ENCODE measurements around the gene BAX. TPM values are rescaled to one million over a fixed set of nuclear protein-coding genes. Genes with fewer than 3 reads are reported as not detected.

BAX gene
- total and polyA plus RNA-seq, 9 of the 15 experiments (the other 6 are each of a cell fraction or from before 2014, with no cell fraction given), result 3.2 to 95.4 (median 44.5) TPM

DNA sequence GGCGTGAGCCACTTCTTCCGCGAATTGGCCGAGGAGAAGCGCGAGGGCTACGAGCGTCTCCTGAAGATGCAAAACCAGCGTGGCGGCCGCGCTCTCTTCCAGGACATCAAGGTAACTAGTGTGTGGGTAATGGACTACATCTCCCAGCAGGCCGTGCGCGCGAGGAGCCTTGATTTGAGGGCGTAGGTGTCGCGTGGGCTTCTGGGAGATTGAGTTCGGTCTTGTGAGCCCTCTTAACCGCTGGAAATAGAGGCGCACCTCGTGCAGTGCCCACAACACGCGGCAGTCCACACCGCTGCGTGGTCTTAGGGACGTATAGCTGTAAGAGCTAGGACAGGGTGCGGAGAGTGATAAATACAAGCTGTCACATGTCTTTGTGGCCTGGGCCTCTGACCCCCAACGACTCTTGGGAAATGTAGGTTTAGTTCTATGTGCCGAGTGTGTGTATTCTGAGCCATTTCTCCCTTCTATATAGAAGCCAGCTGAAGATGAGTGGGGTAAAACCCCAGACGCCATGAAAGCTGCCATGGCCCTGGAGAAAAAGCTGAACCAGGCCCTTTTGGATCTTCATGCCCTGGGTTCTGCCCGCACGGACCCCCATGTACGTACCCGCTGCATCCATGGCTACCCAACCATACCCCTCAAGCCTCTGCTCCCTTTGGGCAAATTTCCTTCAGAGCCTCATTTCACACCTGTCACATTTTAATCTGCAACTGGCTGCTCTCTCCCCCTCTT is 11.3 kb downstream of the BAX start (continued):
- TF ChIP-seq, protein P1, sequence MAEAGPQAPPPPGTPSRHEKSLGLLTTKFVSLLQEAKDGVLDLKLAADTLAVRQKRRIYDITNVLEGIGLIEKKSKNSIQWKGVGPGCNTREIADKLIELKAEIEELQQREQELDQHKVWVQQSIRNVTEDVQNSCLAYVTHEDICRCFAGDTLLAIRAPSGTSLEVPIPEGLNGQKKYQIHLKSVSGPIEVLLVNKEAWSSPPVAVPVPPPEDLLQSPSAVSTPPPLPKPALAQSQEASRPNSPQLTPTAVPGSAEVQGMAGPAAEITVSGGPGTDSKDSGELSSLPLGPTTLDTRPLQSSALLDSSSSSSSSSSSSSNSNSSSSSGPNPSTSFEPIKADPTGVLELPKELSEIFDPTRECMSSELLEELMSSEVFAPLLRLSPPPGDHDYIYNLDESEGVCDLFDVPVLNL (CRISPR knock-in tag; IDR thresholded peaks at IDR 0.05; ENCODE audit: low read depth), result no peak
- peak; percentile 90 for TF ChIP-seq ZNF644 (tag; IDR thresholded peaks at IDR 0.05; ENCODE audit: low read depth)
- TF ChIP-seq HNRNPL (IDR thresholded peaks at IDR 0.05; ENCODE audit: low read depth, low read length), result 0 out of 2 replicates have a peak, but pooled peaks have one; percentile 67
- no peak for TF ChIP-seq ILK (tag; IDR thresholded peaks at IDR 0.05; ENCODE audit: borderline replicate concordance, low read depth)
- peak; percentile 9; the same call in 1 of the 2 replicates for TF ChIP-seq ZFP91 (CRISPR knock-in tag; IDR thresholded peaks at IDR 0.05)
- 0 out of 2 replicates have a peak, but pooled peaks have one; percentile 38 for TF ChIP-seq ZBTB5 (IDR thresholded peaks at IDR 0.05)
- no peak for TF ChIP-seq KAT2B (IDR thresholded peaks at IDR 0.05; ENCODE audit: low read depth, low read length)
- TF ChIP-seq ZNF121 (CRISPR knock-in tag; conservative IDR thresholded peaks at IDR 0.05), result no peak
- TF ChIP-seq SMAD2 (IDR thresholded peaks at IDR 0.05; ENCODE audit: low read depth, low read length), result no peak
- TF ChIP-seq FOSL1 (tag; conservative IDR thresholded peaks at IDR 0.05), result no peak
- TF ChIP-seq GABPA (tag; conservative IDR thresholded peaks at IDR 0.05; ENCODE audit: low read depth), result peak; percentile 28; the same call in 1 of the 2 replicates
- peak; percentile 24; the same call in 1 of the 2 replicates for TF ChIP-seq CREB1 (IDR thresholded peaks at IDR 0.05)
- peak; percentile 72; the same call in 1 of the 2 replicates for TF ChIP-seq CREB1 (CRISPR knock-in tag; IDR thresholded peaks at IDR 0.05)
- TF ChIP-seq SRSF1 (IDR thresholded peaks at IDR 0.05; ENCODE audit: low read depth, low read length), result no peak
- no peak for TF ChIP-seq KDM2B (CRISPR knock-in tag; IDR thresholded peaks at IDR 0.05)
- no peak for TF ChIP-seq ZNF699 (CRISPR knock-in tag; IDR thresholded peaks at IDR 0.05; ENCODE audit: insufficient replicate concordance)
- TF ChIP-seq POLR2A (conservative IDR thresholded peaks at IDR 0.05), result no peak
- no peak for TF ChIP-seq ETV6 (IDR thresholded peaks at IDR 0.05; ENCODE audit: borderline replicate concordance in 1 of 2, low read depth in 2 of 2, low read length in 1 of 2)
- TF ChIP-seq ETV6 (CRISPR knock-in tag; IDR thresholded peaks at IDR 0.05; ENCODE audit: borderline replicate concordance), result no peak
- no peak for TF ChIP-seq HNRNPUL1 (IDR thresholded peaks at IDR 0.05; ENCODE audit: low read length)
